PFSK-1 (cell line): ENCODE measurements around the gene ATIC.

Experiments
- FOXP2 ChIP-seq: optimal IDR thresholded peaks from 2 replicates; pipeline ENCODE3; 2011; ENCODE audit warnings: borderline replicate concordance, control low read depth, inconsistent platforms; ENCODE audit not compliant: insufficient read depth; ENCODE audit errors: extremely low read length, extremely low read depth
- POLR2AphosphoS5 ChIP-seq: IDR thresholded peaks from 2 replicates; pipeline ENCODE4 v1.6.1; 2012; ENCODE audit warnings: low read depth, mild to moderate bottlenecking, control low read depth, low read length, moderate library complexity

GRCh38 chr2:215357660-215358059 is 45.8 kb downstream of the ATIC start:
- TF ChIP-seq POLR2AphosphoS5 = no peak
- no peak for TF ChIP-seq FOXP2
